Measurements from ENCODE around the gene PITPNM1. TPM values are rescaled to one million over a fixed set of nuclear protein-coding genes. Genes with fewer than 3 reads are reported as not detected.

PITPNM1 gene
- total RNA-seq, 2 experiments from 2014 or later, result 90.0 to 94.8 TPM

DNA sequence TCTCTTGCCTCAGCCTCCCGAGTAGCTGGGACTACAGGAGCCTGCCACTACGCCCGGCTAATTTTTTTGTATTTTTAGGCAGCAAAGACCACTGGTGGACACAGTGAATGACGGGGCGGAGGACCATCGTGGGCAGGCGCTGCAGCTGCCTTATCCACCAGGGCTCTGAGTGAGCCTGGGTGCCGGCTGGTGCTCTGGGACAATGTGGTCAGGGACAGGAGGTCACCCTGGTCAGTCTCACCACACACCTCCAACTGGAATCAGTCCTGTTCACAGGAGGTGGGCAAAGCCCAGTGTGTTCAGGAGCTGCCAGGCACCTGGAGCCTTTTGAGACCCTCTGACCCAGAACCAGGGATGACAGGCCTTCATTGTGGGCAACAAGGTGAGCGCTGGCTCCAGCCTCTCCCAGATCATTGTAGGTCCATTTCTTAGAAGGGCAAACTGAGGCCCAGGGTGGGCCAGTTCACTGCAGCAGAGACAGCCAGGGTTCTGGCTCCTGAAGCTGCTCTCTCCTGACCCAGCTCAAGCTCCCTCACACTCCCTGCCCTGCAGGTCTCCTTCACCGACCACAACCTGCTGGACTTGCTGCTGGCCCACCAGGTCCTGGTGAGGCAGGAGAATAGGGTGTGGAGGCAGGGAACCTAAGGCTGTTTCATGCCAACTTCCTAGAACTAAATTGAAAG, 33.8 kb upstream of the PITPNM1 start:
- Mint-ChIP-seq H3K36me3 (ENCODE audit: low read depth) (no peaks in the 10 kb centered on the region), H3K4me1 (ENCODE audit: low read depth) (no peaks in the 10 kb centered on the region), H3K9me3 (peaks cover 2% of the 10 kb centered on the region), H3K27me3 (no peaks in the 10 kb centered on the region), H3K4me3 (no peak overlapping the region), H3K27ac (no peak overlapping the region)
- TF ChIP-seq, protein P1, sequence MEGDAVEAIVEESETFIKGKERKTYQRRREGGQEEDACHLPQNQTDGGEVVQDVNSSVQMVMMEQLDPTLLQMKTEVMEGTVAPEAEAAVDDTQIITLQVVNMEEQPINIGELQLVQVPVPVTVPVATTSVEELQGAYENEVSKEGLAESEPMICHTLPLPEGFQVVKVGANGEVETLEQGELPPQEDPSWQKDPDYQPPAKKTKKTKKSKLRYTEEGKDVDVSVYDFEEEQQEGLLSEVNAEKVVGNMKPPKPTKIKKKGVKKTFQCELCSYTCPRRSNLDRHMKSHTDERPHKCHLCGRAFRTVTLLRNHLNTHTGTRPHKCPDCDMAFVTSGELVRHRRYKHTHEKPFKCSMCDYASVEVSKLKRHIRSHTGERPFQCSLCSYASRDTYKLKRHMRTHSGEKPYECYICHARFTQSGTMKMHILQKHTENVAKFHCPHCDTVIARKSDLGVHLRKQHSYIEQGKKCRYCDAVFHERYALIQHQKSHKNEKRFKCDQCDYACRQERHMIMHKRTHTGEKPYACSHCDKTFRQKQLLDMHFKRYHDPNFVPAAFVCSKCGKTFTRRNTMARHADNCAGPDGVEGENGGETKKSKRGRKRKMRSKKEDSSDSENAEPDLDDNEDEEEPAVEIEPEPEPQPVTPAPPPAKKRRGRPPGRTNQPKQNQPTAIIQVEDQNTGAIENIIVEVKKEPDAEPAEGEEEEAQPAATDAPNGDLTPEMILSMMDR (IDR thresholded peaks at IDR 0.05), result no peak
- Histone ChIP-seq H3K4me1 (ENCODE audit: insufficient read depth, low read length) (no peaks in the 10 kb centered on the region), H3K4me3 (ENCODE audit: low read length) (no peak overlapping the region), H3K9me3 (ENCODE audit: control insufficient read depth in 1 of 2, insufficient read depth in 1 of 2, low read length in 2 of 2) (peaks cover 0 to 8% of the 10 kb centered on the region in 2 experiments), H3K36me3 (ENCODE audit: insufficient read depth, low read length) (no peaks in the 10 kb centered on the region), H3K27ac (ENCODE audit: low read depth in 1 of 2, low read length in 2 of 2) (no peak overlapping the region), H3K27me3 (ENCODE audit: control insufficient read depth in 1 of 2, insufficient read depth in 2 of 2, low read length in 2 of 2) (no peaks in the 10 kb centered on the region)
- no peak for DNase-seq
- no peak for ATAC-seq (ENCODE audit: poor library complexity)
- ChIA-PET POLR2A (no interaction called here), CTCF (no interaction called here)
- intact Hi-C loops (cut with DNase I, micrococcal nuclease), result loop anchor here in 1 of 2 experiments (5.0 kb wide), 1 partner anchor 1142 kb away; no protein-coding TSS in a partner anchor

DNA sequence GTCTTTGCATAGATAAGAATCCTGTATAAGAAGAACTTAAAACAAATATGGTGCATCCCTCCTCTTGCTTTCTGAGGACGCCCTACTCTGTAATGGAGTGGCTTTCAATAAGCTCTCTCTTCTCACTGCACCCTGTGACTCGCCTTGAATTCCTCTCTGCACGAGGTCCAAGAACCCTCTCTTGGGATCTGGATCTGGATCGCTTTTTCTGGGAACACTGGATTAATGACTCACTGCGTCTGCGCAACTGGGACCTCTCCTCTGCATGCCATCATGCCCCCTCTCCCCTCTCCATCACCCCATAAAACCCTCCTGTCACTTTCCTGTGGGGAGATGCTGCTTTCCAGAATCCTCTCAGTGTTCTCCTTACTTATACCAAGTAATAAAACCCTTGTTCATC, 33.1 kb upstream of the PITPNM1 start:
- Mint-ChIP-seq H3K9me3 (peaks cover 5% of the 10 kb centered on the region), H3K27ac (no peak overlapping the region), H3K27me3 (no peaks in the 10 kb centered on the region), H3K4me3 (no peak overlapping the region), H3K4me1 (ENCODE audit: low read depth) (no peaks in the 10 kb centered on the region), H3K36me3 (ENCODE audit: low read depth) (no peaks in the 10 kb centered on the region)
- Histone ChIP-seq H3K4me3 (ENCODE audit: low read length) (no peak overlapping the region), H3K27ac (ENCODE audit: low read depth in 1 of 2, low read length in 2 of 2) (no peak overlapping the region), H3K36me3 (ENCODE audit: insufficient read depth, low read length) (no peaks in the 10 kb centered on the region), H3K27me3 (ENCODE audit: control insufficient read depth in 1 of 2, insufficient read depth in 2 of 2, low read length in 2 of 2) (no peaks in the 10 kb centered on the region), H3K4me1 (ENCODE audit: insufficient read depth, low read length) (no peaks in the 10 kb centered on the region), H3K9me3 (ENCODE audit: control insufficient read depth in 1 of 2, insufficient read depth in 1 of 2, low read length in 2 of 2) (peaks cover 3 to 8% of the 10 kb centered on the region in 2 experiments)
- ATAC-seq (ENCODE audit: poor library complexity) (no peak), DNase-seq (no peak)
- CTCF ChIA-PET, result no interaction called here
- TF ChIP-seq, protein P1 (IDR thresholded peaks at IDR 0.05), result no peak
- intact Hi-C loops (cut with DNase I, micrococcal nuclease), result loop anchor here in 1 of 2 experiments (5.0 kb wide), 1 partner anchor 1141 kb away; no protein-coding TSS in a partner anchor
- POLR2A ChIA-PET, result no interaction called here

DNA sequence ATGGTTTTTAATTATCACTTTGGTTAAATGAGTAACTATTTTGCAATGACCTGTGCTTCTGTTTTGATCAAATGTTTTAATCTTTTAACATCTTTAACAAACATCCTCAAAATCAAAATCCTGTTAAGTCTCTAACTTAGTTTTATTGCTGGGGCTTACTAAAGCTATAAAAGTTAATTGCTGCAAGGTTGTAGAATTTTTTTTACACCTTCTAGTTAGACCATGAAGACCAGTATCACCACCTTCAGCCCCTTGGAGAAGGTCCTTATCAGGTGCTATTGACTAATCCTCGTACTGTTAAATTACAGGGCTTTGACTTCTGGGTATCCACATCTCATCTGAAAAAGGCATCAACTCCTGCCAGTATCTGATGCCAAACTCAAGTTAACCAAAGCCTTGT, 30.4 kb upstream of the PITPNM1 start:
- Histone ChIP-seq H3K27me3 (ENCODE audit: control insufficient read depth in 1 of 2, insufficient read depth in 2 of 2, low read length in 2 of 2) (no peaks in the 10 kb centered on the region), H3K27ac (ENCODE audit: low read depth in 1 of 2, low read length in 2 of 2) (no peak overlapping the region), H3K4me1 (ENCODE audit: insufficient read depth, low read length) (no peaks in the 10 kb centered on the region), H3K4me3 (ENCODE audit: low read length) (no peak overlapping the region), H3K9me3 (ENCODE audit: control insufficient read depth in 1 of 2, insufficient read depth in 1 of 2, low read length in 2 of 2) (peaks cover 4 to 8% of the 10 kb centered on the region in 2 experiments), H3K36me3 (ENCODE audit: insufficient read depth, low read length) (no peaks in the 10 kb centered on the region)
- DNase-seq (no peak), ATAC-seq (ENCODE audit: poor library complexity) (no peak)
- CTCF ChIA-PET, result interaction anchor here (0.7 kb wide), 1 partner anchor 339 kb away, joined by 4 read pairs; no protein-coding TSS in a partner anchor
- Mint-ChIP-seq H3K9me3 (peaks cover 5% of the 10 kb centered on the region), H3K36me3 (ENCODE audit: low read depth) (no peaks in the 10 kb centered on the region), H3K27ac (no peak overlapping the region), H3K4me3 (no peak overlapping the region), H3K4me1 (ENCODE audit: low read depth) (no peaks in the 10 kb centered on the region), H3K27me3 (no peaks in the 10 kb centered on the region)
- intact Hi-C loops (cut with DNase I, micrococcal nuclease), result loop anchor here in 1 of 2 experiments (5.0 kb wide), 1 partner anchor 1138 kb away; no protein-coding TSS in a partner anchor
- TF ChIP-seq, protein P1 (IDR thresholded peaks at IDR 0.05), result no peak
- POLR2A ChIA-PET, result no interaction called here

Data from CD4-positive, alpha-beta T cell (primary cell).